Tibial nerve (tissue), 4 donors: Measurements from ENCODE around the gene EFNA4.

ENCODE experiments used
- EP300 ChIP-seq, 2 donors: sonication (generic); formaldehyde crosslinking; IDR thresholded peaks; one replicate each; pipeline ENCODE4 v1.6.1; 2017; ENCODE audit warnings: antibody characterized with exemption in 2 of 2, mild to moderate bottlenecking in 1 of 2
- POLR2A ChIP-seq, 2 donors: fragments of 450-650 bp; IDR thresholded peaks; one replicate each; pipeline ENCODE4 v1.6.1; 2017; ENCODE audit warnings: antibody characterized with exemption in 2 of 2, mild to moderate bottlenecking in 2 of 2, moderate library complexity in 2 of 2
- TF ChIP-seq, protein P1 (sequence below), 5 experiments: fragments of 200-600 bp in 3 of 5; fragments of 450-650 bp in 2 of 5; sonication (generic) in 3 of 5; IDR thresholded peaks; one replicate each; pipeline ENCODE4 v1.5.1; 2016 to 2019; ENCODE audit warnings: antibody characterized with exemption in 5 of 5, mild to moderate bottlenecking in 3 of 5, moderate library complexity in 2 of 5

DNA sequence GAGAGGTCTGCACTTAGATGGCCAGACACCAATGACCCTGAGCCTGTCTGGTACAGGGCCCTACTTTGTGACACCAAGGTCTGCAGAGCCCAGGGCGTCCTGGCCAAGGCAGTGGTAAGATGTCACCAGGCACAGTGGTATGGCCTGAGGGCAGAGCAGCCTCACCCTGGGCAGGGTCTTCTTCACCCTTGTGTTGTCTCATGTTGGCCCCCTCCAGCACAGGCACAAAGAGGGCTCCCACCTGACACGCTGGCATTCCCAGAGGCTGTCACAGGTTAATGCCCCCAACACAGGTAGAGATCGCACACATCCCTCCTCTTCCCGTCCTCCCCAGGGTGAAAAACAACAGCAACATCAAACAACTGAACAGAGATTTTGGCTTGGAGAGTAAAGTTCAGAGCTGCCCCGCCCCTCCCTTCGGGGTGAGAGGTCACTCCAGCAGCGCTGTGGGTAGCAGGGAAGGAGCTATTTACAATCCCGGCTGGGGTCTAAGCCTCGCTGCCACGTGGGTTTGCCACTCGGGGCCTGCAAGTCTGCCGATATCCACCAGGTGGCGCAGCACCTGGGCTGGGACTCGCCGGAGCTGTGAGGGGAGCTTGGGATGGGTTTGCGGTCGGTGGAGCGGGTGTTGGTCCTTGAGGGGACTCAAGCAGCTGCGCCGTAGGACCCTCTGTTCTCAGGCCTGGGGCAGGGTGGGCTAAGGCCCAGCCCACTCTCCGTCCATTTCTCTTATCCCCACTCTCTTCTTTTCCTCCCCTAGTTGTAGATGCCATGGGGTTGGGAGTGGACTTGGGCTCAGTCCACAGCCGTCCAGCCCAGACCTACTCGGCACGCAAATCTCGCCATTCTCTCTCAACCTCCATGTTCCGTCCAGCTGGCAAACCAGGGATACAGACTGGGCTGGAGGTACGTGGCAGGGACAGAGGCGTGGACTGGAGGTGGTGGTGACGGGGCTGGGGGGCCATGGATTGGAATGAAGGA is 27.8 kb downstream of the EFNA4 start:
- TF ChIP-seq EP300 (IDR thresholded peaks at IDR 0.05) (peak in 1 of 2 donors; percentile 23), POLR2A (IDR thresholded peaks at IDR 0.05) (no peak)
- TF ChIP-seq, protein P1, sequence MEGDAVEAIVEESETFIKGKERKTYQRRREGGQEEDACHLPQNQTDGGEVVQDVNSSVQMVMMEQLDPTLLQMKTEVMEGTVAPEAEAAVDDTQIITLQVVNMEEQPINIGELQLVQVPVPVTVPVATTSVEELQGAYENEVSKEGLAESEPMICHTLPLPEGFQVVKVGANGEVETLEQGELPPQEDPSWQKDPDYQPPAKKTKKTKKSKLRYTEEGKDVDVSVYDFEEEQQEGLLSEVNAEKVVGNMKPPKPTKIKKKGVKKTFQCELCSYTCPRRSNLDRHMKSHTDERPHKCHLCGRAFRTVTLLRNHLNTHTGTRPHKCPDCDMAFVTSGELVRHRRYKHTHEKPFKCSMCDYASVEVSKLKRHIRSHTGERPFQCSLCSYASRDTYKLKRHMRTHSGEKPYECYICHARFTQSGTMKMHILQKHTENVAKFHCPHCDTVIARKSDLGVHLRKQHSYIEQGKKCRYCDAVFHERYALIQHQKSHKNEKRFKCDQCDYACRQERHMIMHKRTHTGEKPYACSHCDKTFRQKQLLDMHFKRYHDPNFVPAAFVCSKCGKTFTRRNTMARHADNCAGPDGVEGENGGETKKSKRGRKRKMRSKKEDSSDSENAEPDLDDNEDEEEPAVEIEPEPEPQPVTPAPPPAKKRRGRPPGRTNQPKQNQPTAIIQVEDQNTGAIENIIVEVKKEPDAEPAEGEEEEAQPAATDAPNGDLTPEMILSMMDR (IDR thresholded peaks at IDR 0.05) = peak; percentile 97 to 99 (median 98)
